Measurements from ENCODE around the gene RDH16.

Gene RDH16

DNA sequence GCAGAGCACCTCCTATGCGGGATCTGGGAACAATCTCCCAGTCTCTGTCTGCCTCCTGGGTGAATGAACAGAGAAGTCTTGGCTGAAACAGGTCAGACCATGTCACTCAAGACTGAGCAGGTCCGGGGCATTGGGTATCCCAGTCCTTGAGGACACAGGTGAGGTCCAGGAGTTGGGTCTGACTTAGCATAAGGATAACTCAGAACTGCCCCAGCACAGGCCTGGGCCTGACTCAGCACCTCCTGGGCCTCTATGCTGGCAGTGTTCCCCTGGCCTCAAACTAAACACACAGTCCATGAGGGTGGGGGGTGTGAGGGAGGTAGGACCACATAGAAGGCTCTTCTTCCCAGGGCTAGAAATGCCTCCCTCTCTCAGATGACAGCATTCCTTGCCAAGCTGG is 21.7 kb downstream of the RDH16 start:
- no peak overlapping the region for H3K4me3 ChIP-seq (ENCODE audit: low read depth, low read length)
- DNase-seq (ENCODE audit: low read depth, low spot score): no peak
- in situ Hi-C loops (cut with HindIII; ENCODE audit: low sequenced_read_pairs): no loop called here
- TF ChIP-seq, protein P1, sequence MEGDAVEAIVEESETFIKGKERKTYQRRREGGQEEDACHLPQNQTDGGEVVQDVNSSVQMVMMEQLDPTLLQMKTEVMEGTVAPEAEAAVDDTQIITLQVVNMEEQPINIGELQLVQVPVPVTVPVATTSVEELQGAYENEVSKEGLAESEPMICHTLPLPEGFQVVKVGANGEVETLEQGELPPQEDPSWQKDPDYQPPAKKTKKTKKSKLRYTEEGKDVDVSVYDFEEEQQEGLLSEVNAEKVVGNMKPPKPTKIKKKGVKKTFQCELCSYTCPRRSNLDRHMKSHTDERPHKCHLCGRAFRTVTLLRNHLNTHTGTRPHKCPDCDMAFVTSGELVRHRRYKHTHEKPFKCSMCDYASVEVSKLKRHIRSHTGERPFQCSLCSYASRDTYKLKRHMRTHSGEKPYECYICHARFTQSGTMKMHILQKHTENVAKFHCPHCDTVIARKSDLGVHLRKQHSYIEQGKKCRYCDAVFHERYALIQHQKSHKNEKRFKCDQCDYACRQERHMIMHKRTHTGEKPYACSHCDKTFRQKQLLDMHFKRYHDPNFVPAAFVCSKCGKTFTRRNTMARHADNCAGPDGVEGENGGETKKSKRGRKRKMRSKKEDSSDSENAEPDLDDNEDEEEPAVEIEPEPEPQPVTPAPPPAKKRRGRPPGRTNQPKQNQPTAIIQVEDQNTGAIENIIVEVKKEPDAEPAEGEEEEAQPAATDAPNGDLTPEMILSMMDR (IDR thresholded peaks at IDR 0.05; ENCODE audit: low read depth, low read length): no peak

DNA sequence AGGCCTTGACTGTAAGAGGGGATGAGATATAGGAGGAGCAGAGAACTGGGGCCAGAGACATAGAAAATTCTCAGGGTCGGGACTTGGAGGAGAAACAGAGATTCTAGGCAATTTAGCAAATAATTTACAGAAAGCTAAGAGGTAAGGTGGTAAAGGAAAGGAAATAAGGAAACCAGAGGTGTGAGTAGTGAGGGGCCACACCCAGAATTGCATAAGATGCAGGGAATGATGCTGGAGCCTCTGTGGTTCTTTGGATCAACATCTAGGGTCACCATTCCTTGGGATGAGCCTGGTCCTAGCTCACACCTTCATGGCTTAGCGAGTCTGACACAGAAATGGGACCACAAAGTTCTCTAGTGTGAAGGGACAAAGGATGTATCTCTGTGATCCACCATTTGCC is 22.3 kb downstream of the RDH16 start:
- DNase-seq (ENCODE audit: low read depth, low spot score): no peak
- H3K4me3 ChIP-seq (ENCODE audit: low read depth, low read length): no peak overlapping the region
- TF ChIP-seq, protein P1 (IDR thresholded peaks at IDR 0.05; ENCODE audit: low read depth, low read length): no peak
- in situ Hi-C loops (cut with HindIII; ENCODE audit: low sequenced_read_pairs): no loop called here

DNA sequence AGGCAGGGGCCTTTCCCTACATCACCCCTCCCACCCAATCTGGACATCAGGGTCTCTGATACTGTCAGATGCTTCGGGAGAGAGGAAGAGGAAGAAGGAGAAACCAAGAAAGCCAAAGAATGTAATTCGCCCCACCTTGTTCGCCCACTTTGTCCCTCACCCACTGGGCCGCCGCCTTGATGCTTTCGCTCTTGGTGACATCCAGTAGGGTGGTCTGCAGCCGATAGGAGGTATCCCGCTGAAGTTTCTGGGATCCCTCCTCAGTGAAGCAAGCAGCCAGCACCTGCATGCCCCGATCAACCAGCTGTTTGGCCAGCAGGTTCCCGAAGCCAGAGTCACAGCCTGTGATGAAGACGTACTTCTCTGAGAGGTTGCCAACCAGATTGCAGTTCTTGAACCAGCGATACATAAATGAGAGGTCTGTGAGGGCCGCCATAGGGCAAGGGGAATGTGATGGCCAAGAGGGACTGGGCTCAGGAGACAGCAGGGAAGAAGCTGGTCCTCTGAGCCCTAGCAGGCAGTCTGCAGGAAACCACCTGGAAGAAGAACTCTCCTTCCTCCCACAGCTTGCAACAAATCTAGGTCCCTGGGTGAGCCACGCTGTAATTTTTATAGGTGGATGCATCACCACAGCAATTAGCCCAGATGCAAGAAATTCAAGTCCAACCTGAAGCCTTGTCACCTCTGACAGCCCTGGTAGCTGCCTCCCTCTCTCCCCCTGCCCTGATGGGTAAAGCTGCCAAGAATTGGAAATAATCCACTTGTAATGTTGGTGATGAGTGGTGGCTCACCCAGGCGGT is 23.4 kb downstream of the RDH16 start, which contains the start of gene SDR9C7:
Gene SDR9C7, minus strand, starts transcription at position 583 of the 800 bp plus-strand sequence. Its CDS starts 147 bp downstream, at position 436.
- in situ Hi-C loops (cut with HindIII; ENCODE audit: low sequenced_read_pairs): no loop called here
- no peak for DNase-seq (ENCODE audit: low read depth, low spot score)
- TF ChIP-seq, protein P1 (IDR thresholded peaks at IDR 0.05; ENCODE audit: low read depth, low read length): no peak
- H3K4me3 ChIP-seq (ENCODE audit: low read depth, low read length): no peak within 1 kb of the TSS

DNA sequence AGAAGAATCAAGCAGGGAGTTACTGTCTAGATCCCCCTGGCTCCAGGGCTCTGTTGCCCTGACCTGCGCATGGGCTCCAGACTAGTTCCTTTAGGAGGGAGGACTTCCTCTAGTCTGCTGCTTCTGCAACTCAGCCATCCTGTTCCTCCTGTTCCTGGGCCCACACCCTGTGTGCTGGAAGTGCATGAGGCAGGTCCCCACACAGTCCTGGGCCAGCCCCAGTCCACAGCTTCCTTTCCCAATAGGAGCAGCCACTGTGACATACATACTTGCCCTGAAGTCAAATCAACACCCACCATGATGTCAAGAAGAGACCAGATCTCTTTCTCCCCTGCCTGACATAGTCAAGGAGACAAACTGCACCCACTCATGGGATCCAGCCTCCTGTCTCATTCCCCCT is 24.5 kb downstream of the RDH16 start:
- TF ChIP-seq, protein P1 (IDR thresholded peaks at IDR 0.05; ENCODE audit: low read depth, low read length): no peak
- in situ Hi-C loops (cut with HindIII; ENCODE audit: low sequenced_read_pairs): no loop called here
- no peak for DNase-seq (ENCODE audit: low read depth, low spot score)
- no peak overlapping the region for H3K4me3 ChIP-seq (ENCODE audit: low read depth, low read length)

DNA sequence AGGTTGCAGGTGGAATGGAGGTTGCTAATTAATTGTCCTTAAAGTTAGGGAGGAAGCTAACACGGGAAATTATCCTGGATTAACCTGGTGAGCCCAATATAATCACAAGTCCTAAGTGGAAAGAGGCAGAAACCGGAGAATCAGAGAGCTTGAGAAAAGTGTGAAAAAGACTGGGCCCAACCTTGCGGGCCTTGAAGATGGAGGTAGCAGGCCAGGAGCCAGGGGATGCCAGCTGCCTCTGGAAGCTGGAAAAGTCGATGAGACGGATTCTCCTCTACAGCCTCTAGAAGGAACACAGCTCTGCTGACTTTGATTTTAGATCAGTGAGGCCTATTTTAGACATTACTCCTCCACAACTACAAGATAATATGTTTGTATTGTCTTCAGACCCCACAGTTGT is 25.3 kb downstream of the RDH16 start:
- H3K4me3 ChIP-seq (ENCODE audit: low read depth, low read length): no peak overlapping the region
- in situ Hi-C loops (cut with HindIII; ENCODE audit: low sequenced_read_pairs): no loop called here
- TF ChIP-seq, protein P1 (IDR thresholded peaks at IDR 0.05; ENCODE audit: low read depth, low read length): no peak
- DNase-seq (ENCODE audit: low read depth, low spot score): no peak

DNA sequence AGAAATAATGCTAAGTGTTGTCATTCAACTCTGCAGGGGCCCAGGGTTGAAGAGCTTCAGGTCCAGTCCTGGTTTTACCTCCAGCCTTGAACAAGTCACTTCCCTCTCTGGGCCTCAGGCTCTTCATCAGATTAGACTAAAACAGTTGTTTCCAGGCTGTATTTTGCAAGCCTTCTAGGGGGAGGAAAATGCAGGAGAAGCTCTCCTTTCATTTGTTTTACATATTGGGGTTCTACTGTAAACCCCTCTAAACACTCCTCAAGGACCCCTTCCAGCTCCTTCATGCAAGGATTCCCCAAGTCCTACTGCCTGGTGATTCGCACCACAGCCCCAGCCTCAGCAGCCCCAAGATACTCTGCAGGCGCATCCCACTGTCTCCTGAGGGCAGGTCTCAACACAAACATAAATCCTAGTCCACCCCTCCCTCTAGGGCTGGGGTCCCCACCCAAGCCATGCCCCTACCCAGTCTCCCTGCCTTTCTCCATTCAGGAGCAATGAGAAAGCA is 25.9 kb downstream of the RDH16 start:
- TF ChIP-seq, protein P1 (IDR thresholded peaks at IDR 0.05; ENCODE audit: low read depth, low read length): no peak
- peak; percentile 27 for DNase-seq (ENCODE audit: low read depth, low spot score)
- H3K4me3 ChIP-seq (ENCODE audit: low read depth, low read length): no peak overlapping the region
- in situ Hi-C loops (cut with HindIII; ENCODE audit: low sequenced_read_pairs): no loop called here
